K562 (cell line): ENCODE results near the gene GABBR1. TPM values are rescaled to one million over a fixed set of nuclear protein-coding genes. Genes with fewer than 3 reads are reported as not detected.

Experiments
- ATAC-seq: fragments of 200-7000 bp; cut with Tn5 transposase; 3 replicates; pipeline ENCODE4 v1.9.1; 2020; ENCODE audit warnings: moderate library complexity
- BruUV-seq: library from RNA; stranded (reverse); fragments of 400-500 nt; replicated peaks from 2 replicates; lab custom pipeline; 2021; lab: Mats Ljungman, UMichigan
- CTCF ChIA-PET: fragments of 300-600 bp; formaldehyde crosslinking; extraction: SDS; loops from one replicate; lab custom pipeline; 2021; ENCODE audit warnings: low intra/inter-chr PET ratio; lab: Yijun Ruan, JAX
- POLR2A ChIA-PET: fragments of 300-600, 350-650 bp; sonication (Branson Sonifier 250); formaldehyde crosslinking; extraction: SDS; loops from one replicate; lab custom pipeline; 2021; ENCODE audit warnings: antibody characterized with exemption, inconsistent platforms; lab: Yijun Ruan, JAX
- DNase-seq, 4 experiments: peaks; one replicate each; pipeline versions ENCODE4 v3.0.0 to v3.0.0-alpha.2; 2011 to 2018; ENCODE audit warnings: low spot score in 3 of 4, mixed read lengths in 3 of 4; ENCODE audit errors: extremely low read depth in 1 of 4
- FAIRE-seq: peaks from 2 replicates; lab custom pipeline; 2011; peaks lifted over from hg19 to GRCh38; lab: Jason Lieb, UNC
- H2AFZ ChIP-seq: 2 replicates; pipeline ENCODE4 v1.6.0; 2011; ENCODE audit warnings: low read depth, low read length, control low read depth, inconsistent platforms
- H3K27ac ChIP-seq: fragments of 200-600 bp; 3 replicates; pipeline ENCODE4 v1.8.0; 2011; ENCODE audit warnings: low read depth, mild to moderate bottlenecking, control low read depth, inconsistent platforms, low read length, moderate library complexity, mixed read lengths; ENCODE audit errors: extremely low read depth
- H3K27me3 ChIP-seq, 2 experiments: fragments of 300-600 bp in 1 of 2; 2 replicates in 1 of 2; 3 replicates in 1 of 2; pipeline versions ENCODE4 v1.6.0 to v1.8.0; 2011; ENCODE audit warnings: inconsistent platforms in 2 of 2, low read length in 2 of 2, mild to moderate bottlenecking in 1 of 2, mixed read lengths in 1 of 2, moderate library complexity in 1 of 2; ENCODE audit not compliant: control insufficient read depth in 2 of 2, insufficient read depth in 2 of 2
- H3K36me3 ChIP-seq: fragments of 300-600 bp; 3 replicates; pipeline ENCODE4 v1.8.0; 2011; ENCODE audit warnings: mild to moderate bottlenecking, low read length, inconsistent platforms; ENCODE audit not compliant: control insufficient read depth, insufficient read depth
- H3K4me1 ChIP-seq, 2 experiments: fragments of 200-600 bp in 1 of 2; replicated peaks in 1 of 2; 2 replicates in 1 of 2; 3 replicates in 1 of 2; pipeline versions ENCODE4 v1.5.1 to v1.8.0; 2011; ENCODE audit warnings: inconsistent platforms in 2 of 2, low read length in 2 of 2, mild to moderate bottlenecking in 1 of 2, mixed read lengths in 1 of 2, moderate library complexity in 1 of 2; ENCODE audit not compliant: control insufficient read depth in 2 of 2, insufficient read depth in 2 of 2
- H3K4me2 ChIP-seq: 2 replicates; pipeline ENCODE4 v1.6.1; 2011; ENCODE audit warnings: low read length, control low read depth, inconsistent platforms, mixed read lengths; ENCODE audit not compliant: insufficient read depth
- H3K4me3 ChIP-seq: fragments of 200-600 bp; sonication (generic), shearing (Covaris generic); 2 replicates; pipeline ENCODE4 v1.5.1; 2016; ENCODE audit warnings: control low read depth, inconsistent platforms
- H3K79me2 ChIP-seq: fragments of 200-600 bp; 3 replicates; pipeline ENCODE4 v1.8.0; 2011; ENCODE audit warnings: low read length, inconsistent platforms; ENCODE audit not compliant: control insufficient read depth, insufficient read depth
- H3K9ac ChIP-seq, 2 experiments: 2 replicates each; pipeline versions ENCODE4 v1.6.0 to v1.6.1; 2011; ENCODE audit warnings: low read depth in 2 of 2, low read length in 2 of 2, control low read depth in 1 of 2, inconsistent platforms in 1 of 2, mild to moderate bottlenecking in 1 of 2, mixed read lengths in 1 of 2; ENCODE audit not compliant: insufficient read depth in 1 of 2
- H3K9me1 ChIP-seq: one replicate; pipeline ENCODE4 v1.6.0; 2011; ENCODE audit warnings: inconsistent platforms, mild to moderate bottlenecking, low read length, moderate library complexity; ENCODE audit not compliant: control insufficient read depth, insufficient read depth
- H3K9me3 ChIP-seq: replicated peaks from 2 replicates; pipeline ENCODE4 v1.5.1; 2011; ENCODE audit warnings: low read depth, low read length, inconsistent platforms; ENCODE audit not compliant: control insufficient read depth, insufficient read depth
- H4K20me1 ChIP-seq: replicated peaks from 2 replicates; pipeline ENCODE4 v1.6.1; 2011; ENCODE audit warnings: low read length, inconsistent platforms, mixed read lengths; ENCODE audit not compliant: control insufficient read depth, insufficient read depth
- ARID3B ChIP-seq: fragments of 250-450 bp; sonication (Bioruptor Pico); IDR thresholded peaks from 2 replicates; pipeline ENCODE4 v1.4.0; 2020; ENCODE audit warnings: borderline replicate concordance
- BRD4 ChIP-seq: fragments of 200-600 bp; sonication (generic); IDR thresholded peaks from 2 replicates; pipeline ENCODE4 v1.6.1; 2017; ENCODE audit warnings: inconsistent platforms
- CBX3 ChIP-seq, 2 experiments: IDR thresholded peaks; 1 replicate in 1 of 2; 2 replicates in 1 of 2; pipeline ENCODE4 v1.6.1; 2012; ENCODE audit warnings: inconsistent platforms in 2 of 2, low read length in 2 of 2, borderline replicate concordance in 1 of 2, control low read depth in 1 of 2
- EGR1 ChIP-seq: fragments of 450-650 bp; conservative IDR thresholded peaks from 2 replicates; pipeline ENCODE4 v1.6.1; 2017; ENCODE audit warnings: mild to moderate bottlenecking
- FOSL1 ChIP-seq: fragments of 200-800 bp; sonication (Bioruptor generic); conservative IDR thresholded peaks from 2 replicates; pipeline ENCODE4 v1.6.1; 2016; ENCODE audit warnings: missing genetic modification characterization, missing compliant biosample characterization
- FOXM1 ChIP-seq, 2 experiments: fragments of 450-650 bp in 1 of 2; sonication (generic) in 1 of 2; formaldehyde crosslinking in 1 of 2; IDR thresholded peaks; 2 replicates each; pipeline versions ENCODE4 v1.6.1 to v1.9.0; 2017 to 2022; ENCODE audit warnings: low read depth in 2 of 2, mild to moderate bottlenecking in 2 of 2, missing genetic modification reagents in 1 of 2, moderate library complexity in 1 of 2
- MAFG ChIP-seq: fragments of 450-650 bp; conservative IDR thresholded peaks from 2 replicates; pipeline ENCODE4 v1.6.1; 2016; ENCODE audit warnings: missing genetic modification characterization, missing compliant biosample characterization
- MECOM ChIP-seq: fragments of 250-450 bp; sonication (Bioruptor Pico); IDR thresholded peaks from 2 replicates; pipeline ENCODE4 v1.8.0; 2022; ENCODE audit warnings: inconsistent platforms
- PCBP2 ChIP-seq: fragments of 200-400 bp; formaldehyde crosslinking; IDR thresholded peaks from 2 replicates; pipeline ENCODE4 v1.6.1; 2018; ENCODE audit warnings: low read length, low read depth, mild to moderate bottlenecking, moderate library complexity; ENCODE audit not compliant: poor library complexity, severe bottlenecking
- PHF21A ChIP-seq: fragments of 450-650 bp; IDR thresholded peaks from 2 replicates; pipeline ENCODE4 v1.6.1; 2017; ENCODE audit warnings: low read depth, borderline replicate concordance
- SMC3 ChIP-seq: conservative IDR thresholded peaks from 2 replicates; pipeline ENCODE4 v1.6.1; 2011; ENCODE audit warnings: low read depth, low read length, improper control_type of control experiment; ENCODE audit not compliant: insufficient read depth
- STAG1 ChIP-seq: sonication (generic); formaldehyde crosslinking; IDR thresholded peaks from 2 replicates; pipeline ENCODE4 v1.5.0; 2020; ENCODE audit warnings: missing genetic modification reagents, borderline replicate concordance
- STAT5A ChIP-seq: IDR thresholded peaks from 2 replicates; pipeline ENCODE4 v1.6.1; 2012; ENCODE audit warnings: low read length, inconsistent platforms, borderline replicate concordance
- ZNF174 ChIP-seq: fragments of 250-450 bp; sonication (Bioruptor Pico); IDR thresholded peaks from 2 replicates; pipeline ENCODE4 v1.4.0; 2020; ENCODE audit warnings: mild to moderate bottlenecking
- ZNF253 ChIP-seq: fragments of 250-450 bp; sonication (Bioruptor Pico); conservative IDR thresholded peaks from 2 replicates; pipeline ENCODE4 v1.6.1; 2021; ENCODE audit warnings: mild to moderate bottlenecking
- ZNF3 ChIP-seq: fragments of 250-450 bp; sonication (Bioruptor Pico); IDR thresholded peaks from 2 replicates; pipeline ENCODE4 v1.5.0; 2021; ENCODE audit warnings: mild to moderate bottlenecking, moderate library complexity
- WGBS: fragments of 100-300 bp; shearing (Covaris generic); methylation state at CpG from one replicate; pipeline ENCODE4 v1.1.6; 2016; ENCODE audit warnings: low coverage, mixed read lengths; ENCODE audit not compliant: insufficient coverage; ENCODE audit errors: missing lambda C conversion rate; 5-methylcytosine and 5-hydroxymethylcytosine counted together
- in situ Hi-C: fragments of 300-500 bp; cut with MboI; formaldehyde crosslinking; loops from 4 replicates; pipeline ENCODE4 v1.15.0; 2018; ENCODE audit warnings: inconsistent platforms, mixed read lengths
- intact Hi-C: fragments of 100-400 bp; cut with micrococcal nuclease; formaldehyde crosslinking; loops from 2 replicates; pipeline ENCODE4 v1.14.2; 2022
- polyA plus RNA-seq, 8 experiments: library from polyadenylated mRNA; depleted of rRNA in 4 of 8; stranded (reverse) in 5 of 8; unstranded in 3 of 8; fragments of >200 nt; fragmentation: Nextera tagmentation in 2 of 8; fragmentation: Illumina TruSeq in 1 of 8; extraction: Ambion mirVana in 2 of 8; extraction: Trizol in 1 of 8; gene quantifications; 2 replicates each; pipeline versions ENCODE4 v1.2.1 to v1.2.3, GENCODE V29; 2011 to 2014; ENCODE audit warnings: inconsistent platforms in 1 of 8, missing spikeins in 1 of 8
- total RNA-seq, 7 experiments: library from RNA; depleted of rRNA in 6 of 7; stranded (reverse); fragments of >200 nt in 6 of 7; fragmentation: Illumina TruSeq in 2 of 7; extraction: Trizol in 2 of 7; gene quantifications; 2 replicates each; pipeline versions ENCODE4 v1.2.1 to v1.2.3, GENCODE V29; 2011 to 2021; ENCODE audit warnings: low replicate concordance in 1 of 7

Gene GABBR1
- total and polyA plus RNA-seq, 9 of the 15 experiments (the other 6 are each of a cell fraction or from before 2014, with no cell fraction given), result 2.2 to 48.3 (median 20.8) TPM

- Histone ChIP-seq H3K9me3 (no peaks in the 10 kb centered on the region), H3K4me1 (peaks cover 0 to 3% of the 10 kb centered on the region in 2 experiments; a peak in 3 of 5 replicates), H2AFZ (no peak overlapping the region), H3K4me2 (no peak overlapping the region), H3K4me3 (no peak overlapping the region), H3K36me3 (peaks cover 80% of the 10 kb centered on the region), H3K9me1 (peaks cover 8% of the 10 kb centered on the region), H3K27ac (no peak overlapping the region), H3K9ac (no peak overlapping the region), H3K79me2 (no peaks in the 10 kb centered on the region), H4K20me1 (peaks cover 16% of the 10 kb centered on the region), H3K27me3 (no peaks in the 10 kb centered on the region)
- CTCF ChIA-PET, result no interaction called here
- BruUV-seq, result no TSS peak
- TF ChIP-seq ZNF3 (CRISPR knock-in tag) (no peak), FOXM1 (IDR thresholded peaks at IDR 0.05; ENCODE audit: low read depth) (no peak), FOXM1 (CRISPR knock-in tag; IDR thresholded peaks at IDR 0.05; ENCODE audit: low read depth) (no peak), FOSL1 (tag) (no peak), STAT5A (no peak), MAFG (tag) (no peak)
- in situ Hi-C loops, result loop anchor here (10.0 kb wide), 1 partner anchor 909 kb away; no protein-coding TSS in a partner anchor
- DNase-seq, result no peak
- ATAC-seq, result no peak
- POLR2A ChIA-PET, result interaction anchor here (0.6 to 1.7 kb wide), 4 partner anchors 10 to 243 kb away, joined by 3 to 6 read pairs (median 3); partner anchors contain the start of gene GABBR1
- intact Hi-C loops, result no loop called here
- FAIRE-seq, result no peak
- WGBS, result 80% methylated on average over 2 of the region's 2 CpGs
Observed at GRCh38 chr6:29603930-29604329, 29.1 kb downstream of the GABBR1 start.

GRCh38 chr6:29603456-29603855 lies 29.5 kb downstream of the GABBR1 start:
- DNase-seq (no peak), FAIRE-seq (no peak), ATAC-seq (no peak)
- intact Hi-C loops, result no loop called here
- CTCF ChIA-PET, result no interaction called here
- POLR2A ChIA-PET, result interaction anchor here (0.6 to 1.7 kb wide), 6 partner anchors 10 to 242 kb away, joined by 3 to 7 read pairs (median 3); no protein-coding TSS in a partner anchor
- H3K4me3 ChIP-seq, result no peak overlapping the region
- no TSS peak for BruUV-seq
- H2AFZ ChIP-seq, result no peak overlapping the region
- H4K20me1 ChIP-seq, result peaks cover 16% of the 10 kb centered on the region
- no peak overlapping the region for H3K9ac ChIP-seq
- H3K9me3 ChIP-seq, result no peaks in the 10 kb centered on the region
- H3K9me1 ChIP-seq, result peaks cover 8% of the 10 kb centered on the region
- H3K27me3 ChIP-seq, result no peaks in the 10 kb centered on the region
- H3K79me2 ChIP-seq, result no peaks in the 10 kb centered on the region
- in situ Hi-C loops, result loop anchor here (10.0 kb wide), 1 partner anchor 909 kb away; no protein-coding TSS in a partner anchor
- no peak overlapping the region for H3K4me2 ChIP-seq
- WGBS, result 84% methylated on average over 7 of the region's 11 CpGs
- H3K36me3 ChIP-seq, result peaks cover 75% of the 10 kb centered on the region
- H3K27ac ChIP-seq, result no peak overlapping the region
- peaks cover 0 to 3% of the 10 kb centered on the region in 2 experiments; a peak in 3 of 5 replicates for H3K4me1 ChIP-seq
- TF ChIP-seq PHF21A (no peak), MECOM (CRISPR knock-in tag) (no peak), ZNF174 (no peak), STAG1 (CRISPR knock-in tag) (no peak), ARID3B (CRISPR knock-in tag) (no peak), SMC3 (no peak), PCBP2 (no peak), CBX3 (IDR thresholded peaks at IDR 0.05; ENCODE audit: borderline replicate concordance in 1 of 2, low read length in 2 of 2) (no peak), ZNF253 (CRISPR knock-in tag) (no peak), BRD4 (no peak), EGR1 (no peak)
